Measurements from ENCODE around the gene KCNH8.
"Not testable (repeated sequence)": the region's sequence is repeated elsewhere in the genome, so short reads cannot be mapped to it uniquely, and the experiment has no call there.

Gene KCNH8

DNA sequence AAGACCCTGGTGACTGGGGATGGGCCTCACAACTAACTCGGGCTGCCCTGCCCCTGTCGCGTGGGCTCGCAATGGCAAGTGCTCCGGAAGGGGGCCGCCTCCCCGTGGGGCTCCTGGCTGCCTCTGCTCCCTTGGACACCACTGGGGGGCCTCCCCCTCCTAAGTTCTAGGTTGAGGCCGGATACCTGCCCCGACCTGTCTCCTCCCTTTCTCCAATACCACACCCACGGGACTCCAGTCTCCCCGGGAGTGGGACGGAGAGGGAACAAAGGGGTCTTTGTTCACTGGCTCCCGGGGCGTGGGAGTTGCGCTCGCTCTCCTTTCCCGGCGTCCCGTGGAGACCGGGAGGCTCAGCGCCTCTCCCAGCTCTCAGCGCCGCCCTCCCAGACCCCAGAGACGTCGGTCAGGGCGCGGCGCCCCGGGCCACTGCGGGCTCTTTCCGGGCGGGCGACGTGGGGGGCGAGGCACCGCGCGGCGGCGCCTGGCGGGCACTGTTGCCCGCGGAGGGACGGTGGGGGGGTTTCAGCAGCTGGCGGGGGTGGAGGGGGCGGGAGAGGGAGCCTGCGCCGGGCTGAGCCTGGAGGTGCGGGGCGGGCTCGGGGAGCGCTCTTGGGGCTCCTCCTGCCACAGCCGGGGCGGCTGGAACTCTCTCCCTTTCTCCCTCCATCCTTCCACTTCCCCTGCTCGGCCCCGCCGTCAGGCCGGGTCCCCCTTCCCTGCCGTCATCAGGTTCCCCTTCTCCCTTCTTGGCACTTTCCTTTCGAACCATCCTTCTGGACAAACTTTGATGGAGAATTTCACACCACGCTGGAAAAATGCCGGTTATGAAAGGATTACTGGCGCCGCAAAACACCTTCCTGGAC lies at the start of gene KCNH8:
KCNH8 (plus strand) TSS at position 606 of the 863 bp plus-strand sequence; CDS start at position 816, 210 bp downstream.
- DNase-seq = no peak

DNA sequence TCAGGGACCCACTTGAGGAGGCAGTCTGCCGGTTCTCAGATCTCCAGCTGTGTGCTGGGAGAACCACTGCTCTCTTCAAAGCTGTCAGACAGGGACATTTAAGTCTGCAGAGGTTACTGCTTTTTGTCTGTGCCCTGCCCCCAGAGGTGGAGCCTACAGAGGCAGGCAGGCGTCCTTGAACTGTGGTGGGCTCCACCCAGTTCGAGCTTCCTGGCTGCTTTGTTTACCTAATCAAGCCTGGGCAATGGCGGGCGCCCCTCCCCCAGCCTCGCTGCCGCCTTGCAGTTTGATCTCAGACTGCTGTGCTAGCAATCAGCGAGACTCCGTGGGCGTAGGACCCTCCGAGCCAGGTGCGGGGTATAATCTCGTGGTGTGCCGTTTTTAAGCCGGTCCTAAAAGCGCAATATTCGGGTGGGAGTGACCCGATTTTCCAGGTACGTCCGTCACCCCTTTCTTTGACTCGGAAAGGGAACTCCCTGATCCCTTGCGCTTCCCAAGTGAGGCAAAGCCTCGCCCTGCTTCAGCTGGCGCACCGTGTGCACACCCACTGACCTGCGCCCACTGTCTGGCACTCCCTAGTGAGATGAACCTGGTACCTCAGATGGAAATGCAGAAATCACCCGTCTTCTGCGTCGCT lies 45.5 kb upstream of the KCNH8 start:
- not testable (repeated sequence) for DNase-seq

DNA sequence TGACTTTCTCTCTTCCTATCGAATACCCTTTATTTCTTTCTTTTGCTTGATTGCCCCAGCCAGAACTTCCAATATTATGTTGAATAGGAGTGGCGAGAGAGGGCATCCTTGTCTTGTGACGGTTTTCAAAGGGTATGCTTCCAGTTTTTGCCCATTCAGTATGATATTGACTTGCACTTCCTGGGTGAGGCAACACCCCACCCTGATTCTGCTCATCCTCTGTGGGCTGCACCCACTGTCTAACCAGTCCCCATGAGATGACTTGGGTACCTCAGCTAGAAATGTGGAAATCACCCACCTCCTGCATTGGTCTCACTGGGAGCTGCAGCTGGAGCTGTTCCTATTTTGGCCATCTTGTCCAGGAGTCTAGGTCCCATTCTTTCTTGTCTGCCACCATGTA lies 44.8 kb upstream of the KCNH8 start:
- DNase-seq = no peak

DNA sequence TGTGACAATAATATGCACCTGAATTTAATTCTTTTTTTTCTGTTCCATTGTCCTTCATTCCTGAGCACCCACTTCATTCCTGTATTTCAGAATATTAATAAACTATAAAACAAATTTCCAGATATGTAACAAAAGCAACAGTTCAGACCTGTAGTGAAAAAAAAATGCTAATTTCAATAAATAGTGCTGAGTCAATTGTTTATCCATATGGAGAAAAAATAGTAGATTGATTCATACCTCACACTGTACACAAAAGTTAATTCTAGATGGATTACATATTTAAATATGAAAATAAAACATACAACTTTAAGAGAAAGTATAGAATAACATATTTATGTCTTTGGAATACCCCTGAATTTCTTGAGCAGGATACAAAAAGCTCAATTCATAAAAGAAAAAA lies 43.9 kb upstream of the KCNH8 start:
- DNase-seq = no peak

DNA sequence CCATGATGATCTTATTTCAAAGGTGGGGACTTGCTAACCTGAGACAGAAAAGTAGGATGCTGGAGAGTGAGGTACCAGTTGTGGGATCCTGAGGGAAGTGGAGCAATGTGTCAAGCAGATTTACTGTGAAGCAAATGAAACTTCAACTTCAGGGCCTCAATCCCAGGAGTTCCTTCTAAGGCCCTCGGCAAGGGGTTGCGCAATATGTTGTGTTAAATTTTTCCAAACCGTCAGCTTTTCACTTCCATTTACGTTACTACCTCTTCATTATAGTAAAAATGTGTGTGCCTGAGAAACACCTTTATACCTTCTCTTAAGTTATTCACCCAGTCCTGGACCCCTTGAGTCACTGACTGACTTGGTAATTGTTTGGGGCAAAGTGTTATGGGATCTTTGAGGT lies 42.5 kb upstream of the KCNH8 start:
- DNase-seq = no peak

DNA sequence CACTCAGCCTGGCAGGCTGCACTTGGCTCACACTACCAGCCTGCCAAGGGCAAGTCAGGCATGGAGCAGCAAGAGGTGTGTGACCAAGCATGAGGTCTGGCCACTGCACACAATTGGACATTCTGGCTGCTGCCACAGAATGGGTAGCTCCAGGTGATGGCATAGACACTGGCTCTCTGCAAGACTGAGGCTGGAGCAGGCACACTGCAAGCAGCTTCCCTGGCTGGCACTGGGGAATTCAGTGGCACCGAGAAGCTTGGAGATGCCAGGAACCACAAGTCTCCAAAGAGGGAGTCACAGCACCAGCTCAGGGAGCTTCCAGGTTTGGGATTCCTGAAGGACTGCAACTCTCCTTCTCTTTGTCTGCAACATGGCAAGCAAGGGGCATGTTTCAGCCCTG lies 42.0 kb upstream of the KCNH8 start:
- DNase-seq = no peak

DNA sequence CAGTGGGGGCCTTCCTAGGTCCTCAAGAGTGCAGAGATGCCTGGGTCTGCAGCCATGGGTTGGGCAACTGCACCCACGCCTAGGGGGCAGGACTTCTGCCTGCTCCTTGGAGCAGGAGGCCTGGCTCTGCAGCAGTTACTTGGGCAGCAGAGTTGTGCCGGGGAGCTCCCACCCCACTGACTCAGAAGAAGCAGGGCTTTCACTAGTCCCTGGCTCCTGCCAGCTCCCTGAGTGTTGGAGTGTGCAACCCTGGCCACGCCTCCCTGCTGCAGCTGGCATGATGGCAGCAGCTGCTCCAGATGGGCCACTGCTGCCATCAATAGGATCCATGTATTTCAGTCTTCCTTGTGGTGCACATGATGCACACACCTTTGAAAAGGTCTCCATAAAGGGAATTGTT lies 40.6 kb upstream of the KCNH8 start:
- no peak for DNase-seq

DNA sequence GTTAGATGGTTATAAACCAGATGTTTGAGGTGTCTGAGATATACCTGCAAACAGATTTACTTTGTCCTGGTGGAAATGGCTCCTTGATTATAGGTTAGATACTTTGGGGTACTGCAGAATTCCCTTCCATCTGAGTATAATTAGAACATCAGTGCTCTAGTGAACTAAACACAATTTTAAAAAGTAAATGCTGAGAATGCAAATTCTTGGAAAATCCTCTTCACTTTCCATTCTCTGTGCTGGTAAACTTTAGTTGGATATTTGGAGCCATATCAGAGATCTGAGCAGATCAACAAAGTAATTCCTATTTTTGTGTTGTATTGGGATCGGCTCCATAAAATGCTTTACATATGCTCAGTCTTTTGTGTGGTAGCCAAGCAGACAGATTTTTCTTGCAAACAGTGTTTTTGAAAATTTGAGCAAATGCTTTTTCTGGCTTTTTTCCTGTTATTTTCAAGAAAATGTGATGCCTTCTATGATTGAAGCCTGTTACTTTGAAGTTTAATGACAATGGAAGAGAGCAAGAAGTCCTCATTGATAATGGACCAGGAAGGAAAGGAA lies 37.9 kb upstream of the KCNH8 start:
- no peak for DNase-seq

DNA sequence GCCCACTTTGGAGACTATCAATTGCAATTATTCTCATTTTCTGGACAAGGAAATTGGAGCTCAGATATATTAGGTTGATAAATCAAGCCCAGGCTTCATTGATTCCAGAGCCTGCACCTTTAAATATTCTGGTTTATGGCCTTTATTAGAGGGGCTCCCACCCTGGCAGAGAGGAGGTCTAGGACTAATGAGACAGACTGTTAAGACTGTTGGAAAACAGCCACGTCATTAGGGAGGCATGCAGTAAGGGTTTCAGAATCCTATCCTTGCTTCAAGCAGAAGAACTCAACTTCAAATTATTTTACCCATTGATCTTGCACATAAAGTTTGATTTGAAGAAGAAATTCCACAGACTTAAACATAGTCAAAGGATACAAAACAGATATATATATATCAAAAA lies 33.8 kb upstream of the KCNH8 start:
- DNase-seq = no peak

DNA sequence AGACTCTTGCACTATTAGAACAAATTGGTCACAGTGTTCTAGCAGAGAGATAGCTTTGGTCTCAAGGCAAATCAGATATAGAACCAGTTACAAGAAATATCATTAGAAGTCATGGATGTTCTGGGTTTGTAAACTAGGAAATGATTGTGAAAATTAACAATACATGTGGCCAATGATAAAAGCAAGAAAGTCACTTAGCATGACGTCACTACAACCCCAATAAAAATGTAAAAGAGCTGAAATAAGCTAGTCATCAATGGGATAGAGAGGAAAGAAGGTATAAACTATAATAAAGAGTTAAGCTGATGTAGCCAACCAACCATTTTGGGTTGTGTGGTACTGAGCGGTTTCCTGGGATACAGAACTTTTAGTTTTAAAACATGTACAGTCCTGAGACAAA lies 32.1 kb upstream of the KCNH8 start:
- DNase-seq = no peak

DNA sequence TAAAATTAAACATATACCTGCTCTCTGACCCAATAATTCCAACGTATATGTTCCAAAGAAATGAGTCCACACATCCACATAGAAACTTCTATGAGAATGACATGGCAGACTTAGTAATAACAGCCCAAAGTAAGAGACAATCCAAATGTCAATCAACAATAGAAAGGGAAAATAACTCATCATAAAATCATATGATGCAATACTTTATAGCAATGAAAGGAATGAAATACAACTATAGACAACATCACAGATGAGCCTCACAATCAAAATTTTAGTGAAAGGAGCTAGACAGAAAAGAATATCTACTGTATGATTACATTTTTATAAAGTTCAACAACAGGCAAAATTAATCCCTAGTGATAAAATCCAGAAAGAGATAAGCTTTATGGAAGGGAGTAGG lies 23.6 kb upstream of the KCNH8 start:
- no peak for DNase-seq

DNA sequence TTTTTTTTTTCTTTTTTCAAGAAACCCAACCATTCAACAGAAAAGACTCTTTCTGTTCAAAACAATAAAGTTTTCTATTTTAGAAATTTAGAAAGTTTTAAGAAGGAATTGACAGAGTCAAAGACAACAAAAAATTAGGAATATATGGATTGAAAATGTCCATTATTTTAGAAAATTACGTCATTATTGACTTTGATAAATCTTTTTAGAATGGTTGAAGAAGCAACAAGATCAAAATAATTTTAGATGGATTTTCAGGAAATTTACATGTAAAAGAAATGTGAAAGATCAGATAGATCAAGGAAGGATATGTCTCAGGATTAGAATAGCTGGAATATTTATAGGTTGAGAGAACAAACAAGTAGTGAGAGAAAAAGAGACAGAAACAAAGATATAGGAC lies 8.4 kb upstream of the KCNH8 start:
- no peak for DNase-seq

DNA sequence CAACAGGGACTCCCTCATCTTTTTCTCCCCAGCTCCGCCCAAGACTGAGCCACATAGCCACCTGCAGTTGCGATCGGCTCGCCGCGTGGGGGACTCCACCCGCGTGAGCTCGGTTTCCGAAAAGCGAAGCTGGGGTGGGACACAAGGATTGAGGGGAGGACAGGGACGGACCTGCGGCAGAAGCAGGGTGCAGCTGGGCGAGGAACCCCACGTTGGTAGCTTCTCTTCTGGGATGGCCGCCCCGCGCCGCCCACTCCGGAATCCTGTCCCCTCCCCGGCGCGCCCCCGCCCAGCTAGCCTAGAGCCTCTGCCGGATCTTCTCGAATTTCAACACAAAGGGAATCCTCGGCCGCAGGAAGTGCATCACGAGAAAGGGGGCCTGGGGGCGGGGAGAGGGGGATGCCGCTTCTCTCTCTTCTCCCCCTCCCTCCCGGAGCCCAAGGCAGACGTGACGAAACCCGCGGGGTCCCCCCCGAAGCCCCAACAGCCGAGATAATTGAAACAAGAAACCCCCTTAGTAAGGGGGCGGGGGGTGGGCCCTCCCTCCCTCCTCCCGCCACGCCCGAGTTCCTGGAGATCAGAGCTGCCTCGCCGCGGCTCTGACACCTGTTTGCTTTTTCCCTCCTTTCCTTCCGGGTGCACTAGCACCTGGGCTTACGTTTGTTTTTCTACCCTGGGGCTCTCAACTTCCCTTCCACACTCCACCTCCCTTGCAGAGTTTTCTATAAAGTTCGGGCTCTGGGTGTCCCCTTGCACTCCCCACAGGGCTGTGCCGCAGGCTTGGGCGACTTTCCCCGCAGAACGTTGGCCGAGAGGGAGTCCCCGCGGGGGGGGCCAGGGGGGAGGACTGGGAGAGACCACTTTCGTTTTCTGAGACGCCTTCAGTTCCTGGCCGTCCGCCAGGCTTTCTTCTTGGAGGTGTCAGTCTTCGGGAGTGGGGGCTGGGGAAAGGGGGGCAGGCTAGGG lies 1.3 kb upstream of the KCNH8 start:
- peak; percentile 30 for DNase-seq

DNA sequence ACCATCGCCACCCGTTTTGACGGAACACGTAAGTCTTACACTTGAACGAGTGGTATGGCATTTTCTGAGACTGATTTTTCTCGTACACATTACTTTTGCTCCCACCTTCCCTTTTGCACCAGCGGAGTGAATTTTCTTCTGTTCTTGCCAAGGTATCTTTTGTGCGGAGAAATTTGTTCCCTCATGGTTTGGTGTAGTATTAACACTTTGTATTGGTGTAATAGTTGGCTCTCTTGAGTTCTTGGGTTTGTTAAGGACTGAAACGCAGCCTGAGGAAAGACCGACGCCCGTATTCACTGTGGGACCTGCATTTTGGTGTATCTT lies 420 bp downstream of the KCNH8 start:
- DNase-seq = no peak

DNA sequence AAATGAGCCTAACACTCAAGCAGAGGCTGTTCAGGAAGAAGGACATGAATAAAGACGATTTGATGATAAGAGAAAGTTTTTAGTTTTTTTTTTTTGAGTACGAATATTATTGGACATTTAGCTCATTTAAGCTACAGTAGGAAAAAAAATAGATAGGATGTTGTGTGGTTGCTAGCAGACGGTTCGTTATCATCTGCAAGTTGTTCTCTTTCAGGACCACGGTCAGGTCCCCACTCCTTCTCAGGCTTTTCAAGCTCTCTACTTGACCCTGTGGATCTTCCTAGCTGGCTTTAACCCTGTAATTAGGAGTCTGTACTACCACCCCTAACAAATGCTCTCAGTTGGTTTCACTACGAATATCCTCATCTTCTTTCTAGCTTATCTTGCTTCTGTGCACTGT lies 1.1 kb downstream of the KCNH8 start:
- no peak for DNase-seq

DNA sequence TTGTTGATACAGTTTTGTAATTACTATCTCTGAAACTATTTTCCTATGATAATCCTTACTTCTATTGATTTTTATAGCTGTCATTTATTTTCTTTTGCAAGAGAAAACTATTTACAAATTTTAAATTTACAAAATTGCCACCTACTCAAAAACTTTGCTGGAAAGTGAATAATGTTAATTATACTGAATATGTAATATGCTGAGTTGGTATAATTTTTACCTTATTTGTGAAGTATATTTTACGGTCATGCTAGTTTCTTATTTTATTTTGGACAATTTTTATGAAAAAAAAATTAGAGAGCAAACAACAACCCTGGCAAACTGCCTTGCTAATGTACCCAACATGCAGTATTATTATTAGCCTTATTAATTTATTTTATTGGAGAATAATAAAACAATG lies 2.9 kb downstream of the KCNH8 start:
- no peak for DNase-seq

DNA sequence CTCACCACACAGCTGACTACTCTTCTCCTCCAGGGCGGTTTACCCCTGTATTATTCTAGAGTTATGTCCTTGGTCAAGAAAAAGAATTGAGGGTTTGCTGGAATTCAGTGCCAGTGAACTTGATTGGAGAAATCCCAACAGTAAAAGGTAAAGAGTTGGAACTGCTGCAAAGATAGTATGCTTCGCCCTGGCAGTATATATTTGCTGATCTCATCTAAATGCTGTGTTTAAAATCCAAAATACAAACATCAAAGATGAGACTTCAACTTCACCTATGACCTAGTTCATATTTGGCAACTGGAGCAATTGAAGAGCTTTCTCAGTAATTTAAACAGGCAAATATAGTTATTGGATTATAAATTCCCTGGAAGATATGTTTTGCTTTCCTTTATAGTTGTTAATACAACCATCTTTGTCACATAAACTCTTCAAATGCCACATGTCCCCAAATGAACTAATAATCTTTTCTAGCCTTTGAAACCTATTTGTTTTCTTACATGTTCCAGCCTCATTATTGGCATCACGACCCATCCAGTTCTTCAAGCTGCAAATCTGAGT lies 6.5 kb downstream of the KCNH8 start:
- DNase-seq = no peak

DNA sequence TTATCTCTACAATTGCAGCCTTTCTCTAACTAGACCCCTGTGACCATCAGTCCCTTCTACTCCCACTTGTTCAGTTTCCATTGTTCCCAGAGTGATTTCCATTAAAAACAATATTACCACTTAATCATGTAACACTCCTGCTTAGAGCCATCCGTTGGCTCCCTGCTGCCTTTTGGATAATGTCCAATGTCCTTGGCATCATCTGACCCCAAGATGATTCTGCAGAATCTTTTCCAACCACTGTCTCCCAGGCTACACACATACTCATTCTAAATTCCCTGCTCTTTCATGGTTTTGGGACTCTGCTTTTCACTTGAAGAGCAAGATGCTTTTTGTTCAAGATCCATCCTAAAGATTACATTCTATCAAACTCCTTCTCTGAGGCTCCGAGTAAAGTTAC lies 7.1 kb downstream of the KCNH8 start:
- DNase-seq = no peak

DNA sequence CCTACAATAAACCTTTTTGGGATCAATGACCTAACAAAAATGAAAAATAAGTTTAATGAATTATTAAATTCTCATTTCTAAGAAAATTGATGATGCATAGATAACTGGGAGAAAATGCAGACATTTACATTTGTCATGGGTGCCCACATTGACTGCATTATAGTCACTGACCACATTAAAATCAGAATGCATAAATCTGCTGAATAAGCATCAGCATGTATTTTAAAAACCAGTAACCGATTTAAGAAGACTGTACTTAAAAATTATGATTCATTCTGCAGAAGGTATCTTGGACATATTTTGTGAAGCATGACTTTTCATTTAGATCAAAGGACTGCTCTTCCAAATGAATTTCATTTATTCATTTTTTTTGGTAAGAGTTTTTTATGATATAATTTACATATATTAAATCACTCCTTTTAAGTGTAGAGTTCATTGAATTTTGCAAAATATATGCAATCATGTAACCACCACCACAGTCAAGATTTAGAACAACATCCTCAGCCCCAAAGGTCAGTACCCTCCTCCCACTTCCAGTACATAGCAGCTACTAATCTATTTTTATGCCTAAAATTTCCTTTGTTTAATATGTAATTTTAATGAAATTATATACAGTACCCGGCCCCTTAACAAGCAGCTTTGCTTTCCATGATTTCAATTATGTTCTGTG lies 11.8 kb downstream of the KCNH8 start:
- no peak for DNase-seq

DNA sequence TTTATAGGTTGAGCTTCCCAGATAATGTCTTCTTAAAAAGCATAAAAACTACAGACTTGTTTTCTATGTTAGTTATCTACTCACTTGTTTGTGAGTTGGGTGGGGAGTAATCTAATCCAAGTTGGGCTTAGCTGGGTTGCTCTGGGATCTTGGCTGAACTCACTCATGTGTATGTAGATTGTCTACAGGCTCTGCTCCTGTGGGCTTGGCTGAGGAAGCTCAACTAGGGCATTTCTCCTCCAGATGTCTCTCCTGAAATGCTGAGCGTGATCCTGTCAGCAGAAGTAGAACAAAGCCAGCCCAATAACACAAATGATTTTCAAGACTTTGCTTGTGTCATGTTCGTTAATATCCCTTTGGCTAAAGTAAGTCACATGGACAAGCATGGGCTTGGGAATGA lies 17.3 kb downstream of the KCNH8 start:
- DNase-seq = no peak

DNA sequence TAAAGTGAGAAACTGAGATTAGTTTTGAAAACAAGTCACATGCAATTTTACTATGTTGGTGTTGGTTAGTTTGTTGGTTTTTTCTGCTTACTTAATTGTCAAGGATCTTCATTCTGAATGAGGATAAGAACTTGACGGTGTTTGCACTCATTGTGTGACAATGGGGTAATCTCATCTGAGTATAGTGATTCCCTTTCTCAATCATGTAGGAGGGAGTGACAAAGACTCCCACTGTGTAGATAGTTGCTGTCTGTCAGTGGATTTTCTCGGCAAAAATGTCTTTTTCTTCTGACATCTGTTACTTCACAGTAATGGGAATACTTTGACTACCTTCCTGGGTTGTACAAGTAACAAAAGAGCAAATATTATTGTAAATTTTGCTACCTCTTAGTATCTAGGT lies 23.5 kb downstream of the KCNH8 start:
- DNase-seq = no peak

DNA sequence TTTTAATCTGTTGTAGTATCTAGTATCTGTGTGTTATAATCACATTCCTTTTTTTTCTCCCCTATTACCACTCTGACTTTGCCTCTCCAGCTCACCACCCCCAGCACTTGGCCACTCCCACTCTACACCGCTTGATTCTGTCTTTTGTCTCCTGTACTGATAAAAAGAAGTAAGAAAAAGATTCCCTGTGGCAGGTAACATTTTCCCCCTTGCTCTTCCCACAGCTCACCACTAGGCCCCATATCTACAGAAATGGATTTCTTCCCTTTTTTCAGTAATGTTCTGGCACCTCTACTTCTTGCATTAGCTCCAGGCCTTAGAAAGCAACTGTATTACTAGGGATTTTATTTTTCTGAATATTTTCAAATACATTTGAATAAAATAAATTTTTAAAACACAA lies 25.6 kb downstream of the KCNH8 start:
- DNase-seq = no peak
